C4-2B (cell line): ENCODE measurements around the gene PTRHD1.

Experiments
- ZFX ChIP-seq: fragments of 450-650 bp; IDR thresholded peaks from 2 replicates; pipeline ENCODE4 v1.6.1; 2017
- TF ChIP-seq, protein P1 (sequence below): fragments of 450-650 bp; conservative IDR thresholded peaks from 2 replicates; pipeline ENCODE4 v1.5.1; 2017; ENCODE audit warnings: mild to moderate bottlenecking

DNA sequence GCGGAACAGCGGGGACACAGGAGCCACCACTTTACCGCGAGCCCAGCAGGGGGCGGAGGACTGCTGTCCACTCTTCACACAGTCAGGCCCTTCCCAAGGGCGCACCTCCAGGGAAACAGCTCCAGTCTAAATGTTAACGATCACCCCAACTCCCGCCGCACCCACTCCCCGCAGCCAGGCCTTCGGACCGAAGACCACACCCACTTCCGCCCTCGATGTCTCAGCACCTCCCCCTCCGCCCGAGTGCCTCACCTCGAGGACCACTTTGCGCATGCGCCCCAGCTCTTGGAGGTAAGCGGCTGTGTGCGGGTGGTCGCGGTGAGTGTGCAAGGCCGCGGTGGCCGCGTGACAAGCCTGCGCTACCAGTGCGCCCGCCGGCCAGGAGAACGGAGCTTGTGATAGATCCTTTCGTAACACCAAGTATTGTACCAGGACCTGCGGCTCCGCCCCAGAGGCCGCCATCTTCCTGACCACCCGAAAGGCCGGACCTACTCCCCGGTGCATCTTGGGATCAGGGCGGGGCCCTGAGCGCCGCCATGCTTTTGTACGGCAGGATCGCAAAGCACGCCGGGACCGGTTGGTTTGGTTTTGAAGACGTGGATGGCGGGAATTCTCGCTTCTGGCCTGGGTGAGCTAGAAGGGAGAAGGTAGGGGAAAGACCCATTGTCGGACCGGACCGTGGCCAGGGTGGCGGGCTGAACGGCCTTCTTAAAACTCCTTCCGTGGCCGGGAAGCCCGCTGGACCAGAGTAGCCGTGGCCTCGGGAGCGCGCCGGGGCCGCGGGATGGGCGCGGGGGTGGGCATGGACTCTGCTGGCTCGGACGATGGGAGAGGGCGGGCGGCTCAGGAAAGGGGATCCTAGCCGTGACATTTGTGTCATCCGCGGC, at the start of gene PTRHD1, which contains the start of gene CENPO:
- TF ChIP-seq, protein P1, sequence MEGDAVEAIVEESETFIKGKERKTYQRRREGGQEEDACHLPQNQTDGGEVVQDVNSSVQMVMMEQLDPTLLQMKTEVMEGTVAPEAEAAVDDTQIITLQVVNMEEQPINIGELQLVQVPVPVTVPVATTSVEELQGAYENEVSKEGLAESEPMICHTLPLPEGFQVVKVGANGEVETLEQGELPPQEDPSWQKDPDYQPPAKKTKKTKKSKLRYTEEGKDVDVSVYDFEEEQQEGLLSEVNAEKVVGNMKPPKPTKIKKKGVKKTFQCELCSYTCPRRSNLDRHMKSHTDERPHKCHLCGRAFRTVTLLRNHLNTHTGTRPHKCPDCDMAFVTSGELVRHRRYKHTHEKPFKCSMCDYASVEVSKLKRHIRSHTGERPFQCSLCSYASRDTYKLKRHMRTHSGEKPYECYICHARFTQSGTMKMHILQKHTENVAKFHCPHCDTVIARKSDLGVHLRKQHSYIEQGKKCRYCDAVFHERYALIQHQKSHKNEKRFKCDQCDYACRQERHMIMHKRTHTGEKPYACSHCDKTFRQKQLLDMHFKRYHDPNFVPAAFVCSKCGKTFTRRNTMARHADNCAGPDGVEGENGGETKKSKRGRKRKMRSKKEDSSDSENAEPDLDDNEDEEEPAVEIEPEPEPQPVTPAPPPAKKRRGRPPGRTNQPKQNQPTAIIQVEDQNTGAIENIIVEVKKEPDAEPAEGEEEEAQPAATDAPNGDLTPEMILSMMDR = peak; percentile 65
- 0 out of 2 replicates have a peak, but pooled peaks have one; percentile 22 for TF ChIP-seq ZFX
